NCI-H128 (cell line): ENCODE measurements around the gene SIVA1.

Experiments
- DNase-seq: peaks from one replicate; lab custom pipeline; 2025; ENCODE audit not compliant: unreplicated experiment; lab: John Stamatoyannopoulos, UW

Gene SIVA1

GRCh38 chr14:104769324-104770071 is 16.6 kb downstream of the SIVA1 start:
- DNase-seq: no peak

GRCh38 chr14:104770072-104770579 is 17.2 kb downstream of the SIVA1 start:
- DNase-seq: no peak

GRCh38 chr14:104770851-104771272 is 17.9 kb downstream of the SIVA1 start:
- DNase-seq: no peak

GRCh38 chr14:104771374-104771773 is 18.4 kb downstream of the SIVA1 start:
- DNase-seq: no peak

GRCh38 chr14:104771918-104772706 is 19.2 kb downstream of the SIVA1 start:
- DNase-seq: no peak

GRCh38 chr14:104772707-104773504 is 20.0 kb downstream of the SIVA1 start:
- no peak for DNase-seq

GRCh38 chr14:104773505-104774452 is 20.8 kb downstream of the SIVA1 start:
- DNase-seq: no peak

GRCh38 chr14:104774453-104775072 is 21.6 kb downstream of the SIVA1 start:
- no peak for DNase-seq

GRCh38 chr14:104775073-104775489 is 22.1 kb downstream of the SIVA1 start:
- no peak for DNase-seq

GRCh38 chr14:104776481-104776880 is 23.5 kb downstream of the SIVA1 start:
- DNase-seq: no peak

GRCh38 chr14:104776961-104777807 is 24.2 kb downstream of the SIVA1 start:
- no peak for DNase-seq

GRCh38 chr14:104777808-104778249 is 24.9 kb downstream of the SIVA1 start:
- no peak for DNase-seq

GRCh38 chr14:104778694-104779331 is 25.9 kb downstream of the SIVA1 start:
- DNase-seq: no peak

GRCh38 chr14:104779776-104780512 is 27.0 kb downstream of the SIVA1 start:
- DNase-seq: no peak

- no peak for DNase-seq
Measured at GRCh38 chr14:104780513-104781030, 27.6 kb downstream of the SIVA1 start.

GRCh38 chr14:104781271-104782077 is 28.5 kb downstream of the SIVA1 start:
- DNase-seq: no peak
